NCI-H345 treated with DMSO at 0.1 percent for 48 hours (cell line): Measurements from ENCODE around the gene ZNF335.
A peak's percentile ranks its signal among the peaks of the same experiment; 100 is the strongest.
"Not testable (repeated sequence)": the region's sequence is repeated elsewhere in the genome, so short reads cannot be mapped to it uniquely, and the experiment has no call there.

Experiments used
- DNase-seq: peaks from one replicate; lab custom pipeline; 2025; ENCODE audit not compliant: unreplicated experiment; lab: John Stamatoyannopoulos, UW

The ZNF335 gene

DNA sequence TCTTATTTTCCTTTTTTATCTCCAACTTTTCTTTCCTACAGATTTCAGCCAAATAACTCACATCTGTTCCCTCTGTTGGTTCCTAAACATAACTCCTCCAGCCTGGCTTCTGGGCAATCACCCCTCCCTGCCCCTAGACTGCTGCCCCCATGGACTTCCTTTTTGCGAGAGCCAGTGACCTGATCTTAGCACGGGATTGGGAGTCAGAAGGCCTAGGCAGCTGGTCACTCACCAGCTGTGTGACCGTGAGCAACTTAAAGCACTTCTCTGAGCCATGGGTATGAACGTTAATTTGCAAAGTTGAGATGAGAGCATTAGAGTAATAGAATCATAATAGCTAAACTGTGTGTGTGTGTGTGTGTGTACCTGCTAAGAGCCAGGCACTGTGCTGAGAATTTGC lies 32.2 kb upstream of the ZNF335 start:
- DNase-seq: no peak

DNA sequence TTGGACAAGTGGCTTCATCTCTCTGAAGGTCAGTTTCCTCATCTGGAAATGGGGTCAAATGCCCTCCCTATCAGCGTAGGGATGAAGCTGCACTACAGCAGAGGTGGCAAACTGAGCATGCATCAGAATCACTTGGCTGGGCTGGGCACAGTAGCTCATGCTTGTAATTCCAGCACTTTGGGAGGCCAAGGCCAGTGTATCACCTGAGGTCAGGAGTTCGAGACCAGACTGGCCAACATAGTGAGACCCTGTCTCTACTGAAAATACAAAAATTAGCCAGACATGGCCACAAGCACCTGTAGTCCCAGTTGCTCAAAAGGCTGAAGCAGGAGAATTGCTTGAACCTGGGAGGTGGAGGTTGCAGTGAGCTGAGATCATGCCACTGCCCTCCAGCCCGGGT lies 30.0 kb upstream of the ZNF335 start:
- DNase-seq: no peak

- no peak for DNase-seq
These were observed 29.5 kb upstream of the ZNF335 start for GRCh38 chr20:46001498-46001897.

- no peak for DNase-seq
These were observed 28.4 kb upstream of the ZNF335 start for GRCh38 chr20:46000262-46000996.

DNA sequence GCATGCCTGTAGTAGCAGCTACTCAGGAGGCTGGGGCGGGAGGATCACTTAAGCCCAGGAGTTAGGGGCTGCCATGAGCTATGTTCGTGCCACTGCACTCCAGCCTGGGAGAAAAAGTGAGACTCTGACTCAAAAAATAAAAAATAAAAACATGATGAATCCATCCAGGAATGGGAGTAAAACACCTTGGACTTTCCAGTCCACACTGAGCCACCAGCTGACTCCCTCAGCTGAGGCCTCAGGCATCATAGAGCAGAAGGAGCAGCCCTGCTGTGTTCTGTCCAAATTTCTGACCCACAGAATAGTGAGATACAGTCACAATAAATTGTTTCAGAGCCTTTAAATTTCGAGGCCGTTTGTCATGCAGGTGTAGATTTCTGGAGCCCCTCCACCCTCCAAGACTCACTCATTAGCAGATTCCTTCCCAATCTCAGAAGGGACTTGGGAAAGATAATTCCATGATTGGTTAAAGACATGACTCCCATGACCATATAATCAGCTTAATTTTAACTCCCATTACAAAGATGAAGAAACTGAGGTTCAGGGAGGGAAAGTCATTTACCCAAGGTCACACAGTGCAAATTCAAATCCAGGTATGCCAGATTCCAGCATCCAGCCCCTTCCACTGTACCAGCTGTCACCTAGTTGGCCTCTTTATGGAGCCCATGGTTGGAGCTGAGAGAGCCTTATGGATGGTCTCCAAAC lies 27.7 kb upstream of the ZNF335 start:
- DNase-seq: no peak

DNA sequence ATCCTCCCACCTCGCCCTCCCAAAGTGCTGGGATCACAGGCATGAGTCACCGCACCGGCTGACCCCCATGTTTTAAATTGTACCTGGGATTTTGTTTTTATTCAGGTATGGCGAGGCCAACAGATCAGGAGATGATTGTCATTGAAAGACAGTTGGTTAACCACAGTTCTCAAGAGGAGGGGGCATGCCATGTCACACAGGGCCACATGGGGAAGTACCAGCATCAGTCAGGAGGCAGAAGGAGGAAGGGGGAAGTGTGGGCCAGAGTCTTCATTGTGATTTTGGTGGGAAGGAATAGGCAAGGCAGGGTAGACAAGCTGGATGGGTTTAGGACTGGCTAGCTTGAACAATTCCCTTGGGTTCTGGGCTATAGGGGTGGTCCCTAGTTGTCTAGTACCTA lies 26.8 kb upstream of the ZNF335 start:
- no peak for DNase-seq

DNA sequence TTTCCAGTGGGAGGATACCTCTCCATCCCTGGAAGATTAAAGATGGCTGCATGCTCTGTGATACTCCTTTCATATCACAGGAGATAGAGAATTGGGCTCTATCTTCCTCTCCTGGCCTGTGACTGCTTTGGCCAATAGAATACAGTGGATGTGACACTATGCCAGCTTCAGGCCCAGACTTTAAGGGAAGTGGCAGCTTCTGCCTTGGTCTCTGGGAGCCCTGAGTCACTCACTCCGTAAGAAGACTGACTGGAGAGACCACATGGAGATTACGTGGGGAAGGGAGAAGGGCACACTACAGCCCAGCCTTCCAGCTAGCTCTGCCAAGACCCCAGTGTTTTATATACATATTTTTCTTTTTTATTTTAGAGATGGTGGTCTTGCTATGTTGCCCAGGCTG lies 26.3 kb upstream of the ZNF335 start:
- no peak for DNase-seq

DNA sequence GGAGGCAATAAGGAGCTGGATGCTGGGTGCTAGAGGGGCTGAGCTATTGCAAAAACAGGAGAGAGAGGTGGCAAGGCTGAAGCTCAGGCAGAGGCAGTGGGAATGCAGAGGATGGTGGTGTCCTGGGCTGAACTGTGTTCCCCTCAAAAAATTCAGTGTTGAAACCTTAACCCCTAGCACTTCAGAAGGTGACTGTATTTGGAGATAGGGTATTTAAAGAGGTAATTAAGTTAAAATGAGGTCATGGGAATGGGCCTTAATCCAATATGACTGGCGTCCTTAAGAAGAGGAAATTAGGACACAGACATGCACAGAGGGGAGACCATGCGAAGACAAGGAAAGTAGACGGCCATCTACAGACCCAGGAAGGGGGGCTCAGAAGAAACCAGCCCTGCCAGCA lies 25.2 kb upstream of the ZNF335 start:
- DNase-seq: no peak

GRCh38 chr20:45995495-45996097 lies 23.6 kb upstream of the ZNF335 start:
- DNase-seq: peak; percentile 11

DNA sequence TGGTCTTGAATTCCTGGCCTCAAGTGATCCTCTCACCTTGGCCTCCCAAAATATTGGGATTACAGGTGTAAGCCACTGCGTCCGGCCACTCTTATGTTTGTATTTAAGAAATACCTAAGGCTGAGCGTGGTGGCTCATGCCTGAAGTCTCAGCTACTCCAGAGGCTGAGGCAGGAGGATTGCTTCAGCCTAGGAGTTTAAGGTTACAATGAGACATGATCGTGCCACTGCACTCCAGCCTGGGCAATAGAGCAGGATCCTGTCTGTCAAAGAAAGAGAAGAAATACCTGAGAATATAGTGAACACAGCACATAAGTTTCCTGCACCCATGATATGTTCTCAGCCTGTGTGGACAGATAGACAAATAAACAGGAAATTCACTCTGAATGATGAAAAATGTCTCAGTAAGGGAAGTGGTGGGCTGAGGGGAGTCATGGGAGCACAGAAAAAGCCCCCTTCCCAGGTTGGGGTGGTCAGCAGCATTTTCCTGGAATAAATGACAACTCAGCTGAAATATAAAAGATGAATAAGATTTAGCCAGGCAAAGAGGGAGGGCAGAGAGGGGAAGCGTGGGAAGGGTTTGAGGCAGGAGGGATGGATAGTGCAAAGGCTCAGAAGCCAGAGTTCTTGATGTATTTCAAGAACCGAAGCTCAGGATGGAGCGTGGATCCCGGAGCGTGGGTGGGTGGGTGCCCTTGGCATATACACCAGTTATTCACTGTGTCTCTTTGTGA lies 22.9 kb upstream of the ZNF335 start:
- no peak for DNase-seq

- DNase-seq: no peak
These were observed 21.4 kb upstream of the ZNF335 start for GRCh38 chr20:45993197-45993951.

DNA sequence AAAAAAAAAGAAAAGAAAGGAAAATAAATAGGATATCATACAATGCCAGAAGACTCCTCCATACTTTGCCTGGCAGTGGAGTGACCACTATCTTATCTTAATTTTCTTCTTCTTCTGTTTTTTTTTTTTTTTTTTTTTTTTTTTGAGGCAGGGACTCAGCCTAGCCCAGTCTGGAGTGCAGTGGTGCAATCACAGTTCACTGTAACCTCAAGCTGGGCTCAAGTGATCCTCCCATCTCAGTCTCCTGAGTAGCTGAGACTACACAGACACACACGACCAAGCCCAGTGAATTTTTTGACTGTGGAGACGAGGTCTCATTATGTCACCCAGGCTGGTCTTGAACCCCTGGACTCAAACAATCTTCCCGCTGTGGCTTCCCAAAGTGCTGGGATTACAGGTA lies 19.6 kb upstream of the ZNF335 start:
- DNase-seq: no peak

DNA sequence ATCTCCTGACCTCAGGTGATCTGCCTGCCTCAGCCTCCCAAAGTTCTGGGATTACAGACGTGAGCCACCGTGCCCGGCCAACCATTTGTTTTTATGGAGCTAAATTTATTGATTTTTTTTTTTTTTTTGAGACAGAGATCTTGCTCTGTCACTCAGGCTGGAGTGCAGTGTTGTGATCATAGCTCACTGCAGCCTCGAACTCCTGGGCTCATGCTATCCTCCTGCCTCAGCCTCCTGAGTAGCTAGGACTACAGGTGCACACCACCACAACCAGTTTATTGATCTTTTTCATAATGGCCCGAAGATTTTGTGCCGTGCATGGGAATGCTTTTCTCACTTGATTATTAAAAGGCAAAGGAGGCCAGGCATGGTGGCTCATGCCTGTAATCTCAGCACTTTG lies 16.8 kb upstream of the ZNF335 start:
- DNase-seq: not testable (repeated sequence)

- DNase-seq: peak; percentile 59
These were observed 15.2 kb upstream of the ZNF335 start for GRCh38 chr20:45987108-45987780.

DNA sequence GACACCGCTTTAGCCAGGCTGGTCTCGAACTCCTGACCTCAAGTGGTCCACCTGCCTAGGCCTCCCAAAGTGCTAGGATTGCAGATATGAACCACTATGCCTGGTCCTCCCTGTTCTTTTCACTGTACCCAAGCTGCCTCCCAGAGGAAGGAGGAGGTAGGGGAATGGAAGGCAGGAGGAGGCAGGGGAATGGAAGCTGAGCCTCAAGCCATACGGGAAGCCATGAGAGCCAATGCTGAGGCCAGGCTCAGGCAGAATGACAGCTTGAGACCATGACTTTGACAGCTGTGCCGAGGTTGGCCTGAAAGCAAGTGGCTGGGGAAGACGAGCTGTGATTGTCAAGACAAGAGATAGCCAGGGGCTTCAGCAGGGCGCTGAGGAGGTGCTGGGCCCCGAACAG lies 13.6 kb upstream of the ZNF335 start:
- no peak for DNase-seq

GRCh38 chr20:45983279-45983743 lies 11.3 kb upstream of the ZNF335 start:
- no peak for DNase-seq

- DNase-seq: no peak
These were observed 9.3 kb upstream of the ZNF335 start for GRCh38 chr20:45981261-45981660.

DNA sequence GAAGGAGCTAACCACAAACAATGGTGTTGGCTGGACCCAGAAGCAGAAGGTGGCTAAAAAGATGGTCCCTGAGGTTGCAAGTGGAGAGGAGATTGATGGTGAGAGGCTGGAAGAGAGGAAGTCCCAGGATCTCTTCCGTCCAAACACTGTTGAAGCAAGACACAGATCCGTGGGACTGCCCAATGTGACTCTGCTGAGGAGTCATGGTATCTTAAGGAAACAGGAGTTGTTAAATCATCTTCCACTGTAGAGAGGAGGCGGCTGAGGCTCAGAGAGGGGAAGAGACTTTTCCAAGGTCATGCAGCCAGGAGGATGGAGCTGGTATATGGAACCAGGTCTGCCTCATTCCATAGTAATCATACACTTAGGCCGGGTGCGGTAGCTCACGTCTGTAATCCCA lies 4.1 kb upstream of the ZNF335 start:
- no peak for DNase-seq

- no peak for DNase-seq
These were observed 3.7 kb upstream of the ZNF335 start for GRCh38 chr20:45975686-45976085.

DNA sequence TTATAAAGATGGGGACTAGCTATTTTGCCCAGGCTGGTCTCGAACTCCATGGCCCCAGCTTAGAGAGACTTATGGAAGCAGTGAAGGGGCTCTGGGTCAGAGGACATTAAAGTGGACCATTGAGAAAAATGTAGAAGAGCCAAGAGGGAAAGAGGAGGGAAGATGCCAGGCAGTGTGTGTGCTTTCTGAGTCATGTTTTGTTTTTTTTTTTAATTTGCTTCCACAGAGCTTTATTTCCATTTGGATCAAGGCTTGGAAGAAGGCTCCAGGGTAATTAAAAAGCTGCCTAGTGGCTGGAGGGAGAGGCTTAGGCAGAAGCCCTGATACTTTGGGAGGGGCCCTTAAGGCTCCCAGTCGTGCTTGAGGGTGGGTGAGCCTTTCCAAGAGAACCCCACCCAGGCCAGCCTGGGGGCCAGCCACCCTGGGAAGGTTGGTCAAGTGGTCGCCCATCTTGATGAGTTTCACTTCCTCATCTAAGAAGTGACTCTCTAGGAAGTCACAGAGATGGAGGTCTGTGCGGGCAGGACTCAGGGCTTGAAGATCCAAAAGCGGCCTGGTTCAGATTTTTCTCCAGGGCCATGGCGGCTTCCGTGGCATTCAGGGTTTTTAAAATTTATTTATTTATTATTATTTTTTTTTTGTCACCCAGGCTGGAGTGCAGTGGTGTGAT lies 3.0 kb upstream of the ZNF335 start:
- DNase-seq: no peak
